HUDEP-2 (cell line): ENCODE data around the gene PHC2.
"Not testable (repeated sequence)": the region's sequence is repeated elsewhere in the genome, so short reads cannot be mapped to it uniquely, and the experiment has no call there.

Experiments used
- DNase-seq, 76 experiments: peaks; one replicate each; lab custom pipeline; 2025; ENCODE audit not compliant: unreplicated experiment in 76 of 76; lab: John Stamatoyannopoulos, UW

The PHC2 gene

GRCh38 chr1:33319949-33320618 is 110.8 kb downstream of the PHC2 start:
- DNase-seq: no peak

GRCh38 chr1:33319186-33319948 is 111.5 kb downstream of the PHC2 start:
- no peak for DNase-seq

- no peak for DNase-seq
These were observed 112.9 kb downstream of the PHC2 start for GRCh38 chr1:33317946-33318345.

DNA sequence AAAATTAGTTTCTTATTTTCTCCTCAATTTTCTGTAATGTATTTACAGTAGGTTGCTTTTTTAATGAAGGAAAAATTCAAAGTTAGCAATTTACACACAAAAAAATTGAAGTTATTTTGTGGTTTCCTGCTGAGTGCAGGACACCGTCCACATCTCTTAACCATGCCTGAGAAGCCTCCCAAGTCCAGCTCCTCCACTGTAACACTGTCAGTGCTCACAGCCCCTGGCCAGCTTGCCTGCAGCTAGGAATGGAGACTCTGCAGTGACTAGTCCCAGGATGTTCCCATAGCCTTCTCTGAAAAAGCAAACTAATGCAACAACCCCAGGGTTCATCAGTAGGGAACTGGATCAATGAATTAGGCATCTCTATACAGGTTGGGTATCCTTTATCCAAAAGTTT is 113.5 kb downstream of the PHC2 start:
- DNase-seq: no peak

- DNase-seq: no peak
These were observed 114.3 kb downstream of the PHC2 start for GRCh38 chr1:33316601-33317000.

- DNase-seq: no peak
These were observed 116.5 kb downstream of the PHC2 start for GRCh38 chr1:33314416-33314815.

- DNase-seq: no peak
These were observed 118.5 kb downstream of the PHC2 start for GRCh38 chr1:33312413-33312749.

- no peak for DNase-seq
These were observed 119.0 kb downstream of the PHC2 start for GRCh38 chr1:33311706-33312412.

DNA sequence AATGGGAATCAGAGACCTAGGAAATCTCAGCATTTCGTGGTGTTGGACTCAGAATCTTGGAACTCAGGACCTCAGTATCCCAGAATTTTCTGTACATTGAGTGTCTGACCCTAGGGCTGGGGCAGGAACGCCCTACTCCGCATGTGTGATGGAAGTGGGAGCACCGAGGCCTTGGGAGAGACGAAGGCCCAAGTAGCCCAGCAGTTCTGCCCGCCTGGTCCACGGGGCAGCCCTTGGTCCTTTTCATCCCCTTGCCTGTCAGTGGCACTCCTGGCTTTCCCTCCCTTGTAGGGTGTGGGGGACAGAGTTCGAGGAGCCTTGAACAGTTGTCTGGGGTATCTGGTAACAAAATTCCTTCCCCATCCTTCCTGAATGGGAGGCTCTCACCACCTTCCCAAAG is 120.2 kb downstream of the PHC2 start:
- no peak for DNase-seq

DNA sequence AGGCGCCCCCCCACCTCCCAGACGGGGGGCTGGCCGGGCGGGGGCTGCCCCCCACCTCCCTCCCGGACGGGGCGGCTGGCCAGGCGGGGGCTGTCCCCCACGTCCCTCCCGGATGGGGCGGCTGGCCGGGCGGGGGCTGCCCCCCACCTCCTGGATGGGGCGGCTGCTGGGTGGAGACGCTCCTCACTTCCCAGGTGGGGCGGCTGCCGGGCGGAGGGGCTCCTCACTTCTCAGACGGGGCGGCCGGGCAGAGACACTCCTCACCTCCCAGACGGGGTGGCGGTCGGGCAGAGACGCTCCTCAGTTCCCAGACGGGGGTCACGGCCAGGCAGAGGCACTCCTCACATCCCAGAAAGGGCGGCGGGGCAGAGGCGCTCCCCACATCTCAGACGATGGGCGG is 121.5 kb downstream of the PHC2 start:
- not testable (repeated sequence) for DNase-seq

DNA sequence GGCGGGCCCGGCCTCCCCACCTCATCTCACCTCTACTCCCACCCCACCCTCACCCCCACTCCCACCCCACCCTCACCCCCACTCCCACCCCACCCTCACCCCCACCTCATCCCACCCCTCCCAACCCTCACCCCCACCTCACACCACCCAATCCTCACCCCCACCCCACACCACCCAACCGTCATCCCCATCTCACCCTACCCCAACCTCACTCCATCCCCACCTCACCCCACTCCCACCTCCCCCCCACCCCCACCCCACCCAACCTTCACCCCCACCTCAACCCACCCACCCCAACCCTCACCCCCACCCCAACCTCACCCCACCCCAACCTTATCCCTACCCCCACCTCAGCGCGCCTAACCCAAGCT is 123.4 kb downstream of the PHC2 start:
- no peak for DNase-seq

DNA sequence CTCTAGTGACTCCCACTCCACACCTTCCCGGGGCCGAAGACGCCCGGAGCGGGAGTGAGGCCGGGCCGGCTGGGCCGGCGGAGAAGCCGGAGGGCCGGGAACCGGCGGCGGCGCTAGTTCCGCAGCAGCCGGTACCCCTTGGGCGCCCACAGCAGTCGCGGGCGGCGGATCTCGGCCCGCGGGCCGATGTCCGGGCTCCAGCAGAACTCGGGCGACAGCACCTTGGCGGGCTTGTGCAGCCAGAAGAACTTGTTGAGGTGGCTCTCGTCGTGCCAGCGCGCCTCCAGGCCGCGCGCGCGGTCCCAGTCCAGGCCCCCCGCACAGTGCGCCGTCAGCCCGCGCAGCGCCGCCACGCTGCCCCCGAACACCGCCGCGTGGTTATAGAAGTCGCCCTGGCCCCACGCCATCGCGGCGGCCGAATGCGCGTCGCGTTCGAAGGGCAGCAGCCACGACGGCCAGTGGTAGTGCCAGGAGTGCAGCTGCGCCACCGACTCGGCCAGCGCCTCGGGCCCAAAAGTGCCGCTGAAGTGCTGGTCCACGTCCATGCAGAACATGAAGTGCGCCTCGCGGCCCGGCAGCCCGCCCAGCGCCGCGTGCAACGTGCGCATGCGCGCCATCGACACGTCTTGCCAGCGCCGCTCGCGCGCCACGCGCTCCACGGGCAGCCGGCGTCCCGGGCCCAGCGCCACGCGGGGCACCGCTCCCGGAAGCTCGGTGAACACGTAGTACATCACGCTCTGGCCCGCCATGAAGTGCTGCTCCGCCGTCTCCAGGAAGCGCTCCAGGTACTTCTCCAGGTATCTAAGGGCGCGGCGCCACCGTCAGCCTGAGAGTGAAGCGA is 124.0 kb downstream of the PHC2 start:
- peak in 61 of 76 experiments; percentile 1 to 61 (median 40) for DNase-seq

- DNase-seq: peak in 4 of 76 experiments; percentile 5 to 25 (median 12)
These were observed 124.9 kb downstream of the PHC2 start for GRCh38 chr1:33305816-33306652.

DNA sequence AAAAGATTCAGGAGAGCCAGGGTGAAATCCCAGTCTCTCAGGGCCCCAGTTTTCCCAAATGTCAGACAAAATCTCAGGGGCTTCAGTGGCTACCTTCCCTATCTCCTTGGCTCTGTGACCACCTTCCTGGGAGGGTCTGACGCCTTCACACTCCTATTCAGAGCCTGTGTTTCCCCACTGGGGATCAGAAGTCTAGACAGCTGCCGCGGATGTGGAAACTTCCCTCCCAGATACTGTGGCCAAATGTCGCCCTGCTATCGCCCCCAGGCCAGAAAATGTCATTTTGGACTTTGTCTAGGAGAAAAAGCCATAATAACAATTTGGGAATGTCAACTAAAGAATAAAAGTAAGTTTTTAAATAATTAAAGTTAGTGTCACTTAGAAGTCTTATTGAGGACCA is 125.9 kb downstream of the PHC2 start:
- no peak for DNase-seq

DNA sequence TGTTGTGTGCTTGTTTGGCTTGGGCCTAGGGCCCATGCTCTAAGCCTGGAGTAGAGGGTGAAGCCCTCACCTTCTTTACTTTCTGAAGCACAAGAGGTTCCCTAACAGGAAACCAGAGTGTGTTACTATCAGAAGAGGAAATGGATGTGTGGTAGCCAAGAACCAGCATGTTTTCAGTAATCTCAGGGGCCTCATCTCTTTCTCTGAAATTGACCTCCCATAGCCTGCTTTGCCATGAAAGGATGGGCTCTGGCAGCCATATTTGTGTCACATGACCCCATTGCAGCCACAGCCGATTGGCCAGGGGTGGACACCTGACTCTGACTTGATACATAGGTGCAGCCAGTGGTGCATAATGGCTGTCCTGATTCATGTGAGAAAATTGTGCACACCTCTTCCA is 128.6 kb downstream of the PHC2 start:
- no peak for DNase-seq

DNA sequence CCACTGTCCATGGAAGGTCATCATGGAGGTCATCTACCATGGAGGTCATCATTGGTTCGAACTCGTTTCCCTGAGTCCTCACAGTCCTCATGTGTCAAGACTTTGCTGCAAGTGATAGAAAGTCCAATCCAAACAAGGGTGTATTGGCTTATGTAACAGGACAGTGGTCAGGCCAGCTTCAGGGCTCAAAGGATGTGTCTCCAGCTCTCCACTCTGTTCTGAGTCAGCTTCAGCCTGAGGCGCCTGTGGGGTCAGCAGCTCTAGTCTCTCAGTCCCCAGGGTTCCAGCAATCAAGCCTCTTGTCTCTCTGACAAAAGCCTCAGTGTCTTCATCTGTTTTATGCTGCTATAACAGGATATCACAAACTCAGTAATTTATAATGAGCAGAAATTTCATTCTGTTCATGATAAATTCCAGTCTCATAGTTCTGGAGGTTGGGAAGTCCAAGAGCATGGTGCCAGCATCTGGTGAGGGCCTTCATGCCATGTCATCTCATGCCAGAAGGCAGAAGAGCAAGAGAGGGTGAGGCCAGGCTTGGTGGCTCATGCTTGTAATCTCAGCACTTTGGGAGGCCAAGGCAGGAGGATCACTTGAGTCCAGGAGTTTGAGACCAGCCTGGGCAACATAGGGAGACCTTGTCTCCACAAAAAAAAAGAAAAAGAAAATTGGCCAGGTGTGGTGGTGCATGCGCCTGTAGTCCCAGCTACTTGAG is 129.5 kb downstream of the PHC2 start:
- DNase-seq: no peak

GRCh38 chr1:33300673-33301072 is 130.2 kb downstream of the PHC2 start:
- DNase-seq: peak in 11 of 76 experiments; percentile 5 to 54 (median 14)

- no peak for DNase-seq
These were observed 131.3 kb downstream of the PHC2 start for GRCh38 chr1:33299461-33300155.
